ENCODE data around the gene MSRB3.

DNA sequence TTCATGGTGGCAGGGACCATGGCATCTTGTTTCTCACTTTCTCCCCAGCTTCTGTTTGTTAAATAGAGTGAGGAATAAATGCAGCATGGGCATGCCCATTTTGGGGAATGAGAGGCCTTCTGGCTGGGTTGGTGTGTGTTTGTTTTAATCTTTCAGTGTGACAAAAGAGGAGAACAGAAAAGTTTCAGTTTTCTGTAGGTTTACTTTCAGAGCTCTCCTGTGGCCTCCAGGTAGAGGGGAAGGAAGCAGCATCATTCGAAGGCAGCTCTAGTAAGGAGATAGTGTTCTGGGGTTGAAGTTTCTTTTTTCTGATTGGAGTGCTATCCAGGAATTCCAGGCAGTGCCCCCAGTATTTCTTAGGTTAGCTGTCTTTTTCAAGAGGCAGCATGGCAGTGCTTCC lies 15.3 kb downstream of the MSRB3 start:
- no peak for TF ChIP-seq RAD21 (IDR thresholded peaks at IDR 0.05; ENCODE audit: low read length)
- no peak for TF ChIP-seq CHD1 (IDR thresholded peaks at IDR 0.05; ENCODE audit: low read depth, low read length)
- no peak for TF ChIP-seq POLR2A (IDR thresholded peaks at IDR 0.05; ENCODE audit: low read depth, low read length)
- no peak for TF ChIP-seq CTCF (conservative IDR thresholded peaks at IDR 0.05; ENCODE audit: low read depth, low read length)
- TF ChIP-seq RFX5 (IDR thresholded peaks at IDR 0.05; ENCODE audit: low read depth, low read length): no peak
- TF ChIP-seq, protein P1, sequence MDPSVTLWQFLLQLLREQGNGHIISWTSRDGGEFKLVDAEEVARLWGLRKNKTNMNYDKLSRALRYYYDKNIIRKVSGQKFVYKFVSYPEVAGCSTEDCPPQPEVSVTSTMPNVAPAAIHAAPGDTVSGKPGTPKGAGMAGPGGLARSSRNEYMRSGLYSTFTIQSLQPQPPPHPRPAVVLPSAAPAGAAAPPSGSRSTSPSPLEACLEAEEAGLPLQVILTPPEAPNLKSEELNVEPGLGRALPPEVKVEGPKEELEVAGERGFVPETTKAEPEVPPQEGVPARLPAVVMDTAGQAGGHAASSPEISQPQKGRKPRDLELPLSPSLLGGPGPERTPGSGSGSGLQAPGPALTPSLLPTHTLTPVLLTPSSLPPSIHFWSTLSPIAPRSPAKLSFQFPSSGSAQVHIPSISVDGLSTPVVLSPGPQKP (IDR thresholded peaks at IDR 0.05; ENCODE audit: borderline replicate concordance, low read depth, low read length): no peak
- TF ChIP-seq, protein P2, sequence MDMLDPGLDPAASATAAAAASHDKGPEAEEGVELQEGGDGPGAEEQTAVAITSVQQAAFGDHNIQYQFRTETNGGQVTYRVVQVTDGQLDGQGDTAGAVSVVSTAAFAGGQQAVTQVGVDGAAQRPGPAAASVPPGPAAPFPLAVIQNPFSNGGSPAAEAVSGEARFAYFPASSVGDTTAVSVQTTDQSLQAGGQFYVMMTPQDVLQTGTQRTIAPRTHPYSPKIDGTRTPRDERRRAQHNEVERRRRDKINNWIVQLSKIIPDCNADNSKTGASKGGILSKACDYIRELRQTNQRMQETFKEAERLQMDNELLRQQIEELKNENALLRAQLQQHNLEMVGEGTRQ (IDR thresholded peaks at IDR 0.05; ENCODE audit: low read depth, low read length): no peak
- TF ChIP-seq MXI1 (IDR thresholded peaks at IDR 0.05; ENCODE audit: borderline replicate concordance, low read depth, low read length): no peak
- TF ChIP-seq BHLHE40 (IDR thresholded peaks at IDR 0.05; ENCODE audit: low read depth, low read length): no peak
- TF ChIP-seq SMC3 (IDR thresholded peaks at IDR 0.05; ENCODE audit: low read depth, low read length): no peak
- TF ChIP-seq FOS (IDR thresholded peaks at IDR 0.05; ENCODE audit: low read depth, low read length): no peak

Data from IMR-90 (cell line).